GM11168 (cell line): Measurements from ENCODE around the gene CADM1.

Experiments
- in situ Hi-C: fragments of 300-500 bp; cut with MboI; formaldehyde crosslinking; loops from one replicate; pipeline ENCODE4 v1.12.0; 2022; ENCODE audit warnings: low sequenced_read_pairs; ENCODE audit not compliant: unreplicated experiment

The CADM1 gene

GRCh38 chr11:115453693-115454490 is 50.3 kb downstream of the CADM1 start:
- in situ Hi-C loops, result no loop called here

GRCh38 chr11:115452241-115452640 is 52.0 kb downstream of the CADM1 start:
- in situ Hi-C loops, result no loop called here

DNA sequence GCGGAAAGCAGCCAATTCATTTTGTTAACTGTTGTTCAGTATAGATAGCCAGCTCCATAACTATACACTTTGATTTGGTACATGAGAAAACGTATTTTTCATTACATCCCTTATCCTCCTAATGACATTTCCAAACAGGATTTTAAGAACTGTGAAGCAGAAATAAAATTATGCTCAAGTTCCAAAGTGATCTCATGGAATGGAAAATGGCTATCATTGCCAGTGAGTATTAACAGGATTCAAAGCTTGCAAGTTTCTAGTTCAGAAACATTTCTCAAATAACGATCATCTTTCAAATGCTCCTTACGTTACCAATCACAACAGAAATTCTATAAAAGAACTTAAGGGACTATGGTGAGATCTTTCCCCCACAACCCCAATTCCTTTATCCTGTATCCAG is 53.7 kb downstream of the CADM1 start:
- in situ Hi-C loops, result no loop called here

GRCh38 chr11:115447273-115447864 is 56.8 kb downstream of the CADM1 start:
- in situ Hi-C loops, result no loop called here

DNA sequence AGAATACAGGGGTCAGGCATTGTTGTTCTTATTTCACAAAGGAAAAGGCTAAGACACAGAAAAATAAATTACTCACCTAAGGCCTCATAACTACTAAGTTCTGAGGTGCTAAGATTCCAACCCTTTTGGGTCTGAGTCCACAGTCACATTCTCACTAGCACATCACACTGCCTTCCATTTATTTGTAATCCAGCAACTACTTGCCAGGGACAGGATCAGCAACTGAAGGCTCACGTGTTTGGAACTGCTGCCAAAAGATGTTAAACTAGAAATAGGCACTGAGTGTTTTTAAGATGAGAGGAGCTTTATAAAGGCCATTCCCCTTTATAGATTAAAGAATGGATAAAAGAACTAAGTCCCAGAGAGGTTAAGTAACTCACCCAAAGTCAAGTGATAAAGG is 58.0 kb downstream of the CADM1 start:
- in situ Hi-C loops, result no loop called here

DNA sequence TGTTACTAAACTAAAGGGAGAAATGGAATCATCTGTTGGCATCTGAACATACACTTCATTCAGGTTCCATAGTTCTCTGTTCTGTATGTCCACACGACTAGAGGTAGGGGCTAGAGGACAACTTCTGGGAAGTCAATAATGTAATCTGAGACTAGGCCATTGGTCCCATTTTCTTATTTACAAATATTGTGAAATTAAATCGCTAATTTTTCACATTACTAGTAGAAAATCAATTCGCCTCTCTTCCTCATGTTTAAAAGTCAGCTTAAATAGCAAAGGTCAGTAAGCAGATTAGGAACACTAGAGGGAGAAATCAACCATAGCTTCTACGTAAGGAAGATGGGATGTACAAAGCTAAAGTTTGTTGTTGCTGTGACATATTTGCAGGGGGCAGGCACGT is 59.7 kb downstream of the CADM1 start:
- in situ Hi-C loops, result no loop called here

- in situ Hi-C loops, result no loop called here
Measured at GRCh38 chr11:115439969-115440540, 64.2 kb downstream of the CADM1 start.

GRCh38 chr11:115439385-115439784 is 64.8 kb downstream of the CADM1 start:
- in situ Hi-C loops, result no loop called here

- in situ Hi-C loops, result no loop called here
Measured at GRCh38 chr11:115437902-115438575, 66.2 kb downstream of the CADM1 start.

DNA sequence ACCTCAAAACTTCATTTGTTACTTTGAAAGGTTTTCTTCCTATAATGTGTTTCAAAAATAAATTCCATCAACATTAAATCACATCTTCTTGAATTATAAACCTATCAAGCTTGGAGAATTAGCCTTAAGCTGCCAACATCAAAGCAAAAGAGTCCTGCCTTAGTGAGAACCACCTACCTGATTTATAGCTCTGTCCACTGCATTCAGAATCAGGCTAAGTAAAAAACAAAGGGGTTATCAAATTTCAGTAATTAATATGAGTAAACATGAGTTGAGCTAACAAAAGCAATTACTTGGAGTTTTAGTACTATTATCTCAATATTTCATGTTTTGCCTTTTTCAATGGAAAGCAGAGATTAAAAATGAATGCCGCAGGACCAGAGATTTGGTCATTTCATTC is 73.9 kb downstream of the CADM1 start:
- in situ Hi-C loops, result no loop called here

GRCh38 chr11:115428306-115428705 is 75.9 kb downstream of the CADM1 start:
- in situ Hi-C loops, result no loop called here

DNA sequence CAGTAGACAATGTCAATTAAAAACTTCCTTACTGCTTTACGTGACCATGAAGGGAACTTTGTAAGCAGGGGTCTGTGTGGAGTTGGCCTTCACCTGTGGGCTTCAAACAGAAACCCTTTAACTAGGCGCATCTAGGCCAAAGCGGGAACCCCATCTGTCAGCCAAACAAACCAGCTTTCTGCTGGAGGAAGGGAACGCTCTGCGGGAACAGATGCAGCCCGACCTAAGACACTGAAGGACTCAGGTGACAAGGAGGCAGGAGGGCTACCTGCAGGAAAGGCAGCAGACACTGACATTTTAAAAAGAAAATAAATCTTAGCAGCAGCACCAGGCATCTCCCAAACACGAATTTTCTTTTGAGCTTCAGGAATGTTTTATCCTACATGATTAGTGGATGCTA is 78.4 kb downstream of the CADM1 start:
- in situ Hi-C loops, result no loop called here

- in situ Hi-C loops, result no loop called here
Measured at GRCh38 chr11:115425250-115425649, 79.0 kb downstream of the CADM1 start.

DNA sequence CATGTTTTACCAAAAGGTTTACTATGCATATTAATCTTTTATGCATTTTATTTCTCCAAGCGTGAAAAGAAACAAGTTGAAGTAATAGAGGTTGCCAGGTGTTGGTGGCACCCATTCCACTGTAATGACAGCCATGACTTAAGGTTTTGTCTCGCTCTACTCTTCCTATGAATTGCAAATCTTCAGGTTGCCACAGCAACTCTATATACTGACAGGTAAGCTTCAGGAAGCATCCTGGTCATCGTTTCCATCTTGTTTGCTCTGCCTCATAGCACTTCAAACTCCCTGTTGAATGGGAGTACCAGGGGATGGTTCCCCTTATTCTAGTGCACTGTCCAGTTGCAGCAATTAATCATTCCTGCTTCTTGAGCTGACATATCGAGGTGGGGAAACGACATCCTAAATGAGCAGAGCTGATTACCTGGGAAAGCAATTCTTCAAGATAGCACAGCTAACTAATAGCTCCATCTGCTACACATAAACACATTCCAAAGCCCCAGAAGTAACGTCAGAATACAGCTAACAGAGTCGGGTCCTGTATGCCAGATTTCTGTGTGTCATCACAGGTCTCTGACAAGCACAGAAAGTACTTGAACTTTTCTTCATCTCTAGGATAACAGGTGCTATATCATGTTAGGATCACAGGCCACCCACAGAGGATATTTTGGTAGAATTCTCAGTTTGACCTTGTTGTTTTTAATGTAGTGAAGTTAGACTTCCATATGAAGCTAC is 80.3 kb downstream of the CADM1 start:
- in situ Hi-C loops, result no loop called here

GRCh38 chr11:115421992-115422689 is 82.1 kb downstream of the CADM1 start:
- in situ Hi-C loops, result no loop called here

- in situ Hi-C loops, result no loop called here
Measured at GRCh38 chr11:115421352-115421991, 82.7 kb downstream of the CADM1 start.

DNA sequence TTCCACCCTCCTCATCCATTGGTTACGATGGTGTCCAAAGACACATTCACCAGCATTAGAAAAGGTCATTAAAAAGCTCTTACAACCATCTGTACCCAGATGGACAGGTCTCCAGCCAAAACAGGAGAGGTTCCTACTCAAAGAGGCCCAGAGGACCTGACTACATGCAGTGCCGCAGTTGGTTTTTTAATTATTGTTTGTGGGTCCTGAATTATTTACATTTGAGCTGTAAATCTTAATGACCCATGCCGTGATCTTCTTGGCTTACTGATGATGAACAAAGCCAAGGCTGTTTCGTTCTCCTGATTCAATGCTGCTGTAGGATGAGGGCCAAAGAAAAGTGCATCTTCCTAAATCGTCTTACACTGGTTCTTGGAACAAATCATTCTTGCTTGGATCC is 83.7 kb downstream of the CADM1 start:
- in situ Hi-C loops, result no loop called here

DNA sequence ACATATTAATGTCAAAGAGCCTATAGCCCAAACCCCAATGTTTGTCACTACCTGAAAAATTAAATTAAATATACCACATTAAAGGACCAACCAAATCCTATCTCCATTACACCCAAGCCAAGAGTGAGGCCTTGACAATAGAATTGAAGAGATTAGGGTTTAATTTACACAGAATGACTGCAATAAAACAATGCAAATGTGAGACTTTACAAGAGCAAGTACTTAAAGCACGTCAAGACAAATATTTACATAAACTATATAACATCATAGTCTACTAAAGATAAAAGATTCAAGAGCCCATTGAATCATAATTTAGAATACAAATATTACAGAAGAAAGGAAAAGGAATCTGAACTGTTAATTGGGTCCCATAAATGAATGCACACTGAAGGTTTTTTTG is 85.6 kb downstream of the CADM1 start:
- in situ Hi-C loops, result no loop called here

GRCh38 chr11:115418081-115418480 is 86.1 kb downstream of the CADM1 start:
- in situ Hi-C loops, result no loop called here
